ENCODE results near the gene CLIC5.

DNA sequence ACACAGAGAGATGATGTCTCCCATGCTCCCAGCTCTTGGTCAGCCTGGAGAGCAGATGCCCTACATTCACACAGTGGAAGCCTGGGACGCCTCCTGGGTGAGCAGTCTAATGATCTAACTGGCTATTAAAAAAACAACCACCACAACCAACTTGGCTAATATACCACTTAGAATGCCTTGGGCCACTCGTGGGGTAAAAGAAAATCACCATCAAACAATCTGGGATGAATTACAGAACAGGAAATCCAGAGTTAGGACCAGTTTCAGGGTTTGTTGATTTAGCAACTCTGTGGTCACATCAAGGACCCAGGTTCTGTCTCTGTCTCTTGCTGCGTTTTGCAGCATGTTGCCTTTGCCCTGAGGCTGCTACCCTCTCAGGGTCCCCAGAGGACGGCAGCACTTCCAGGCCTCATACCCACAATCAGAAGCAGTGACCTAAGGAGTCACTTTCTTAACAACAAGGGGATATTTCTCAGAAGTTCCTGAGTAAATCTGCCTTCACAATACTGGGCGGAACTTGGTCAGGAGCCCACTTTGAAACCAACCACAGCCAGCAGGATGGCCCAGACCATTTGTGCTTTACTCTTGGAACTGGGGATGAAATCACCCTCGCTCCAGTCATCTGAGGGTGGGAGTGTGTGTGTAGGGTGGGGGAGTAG lies 118.7 kb downstream of the CLIC5 start:
- TF ChIP-seq CTCF (IDR thresholded peaks at IDR 0.05) = no peak
- TF ChIP-seq POLR2A (IDR thresholded peaks at IDR 0.05) = no peak

Measured in testis (tissue), 2 donors.